ENCODE measurements around the gene PEX5L.

PEX5L gene

DNA sequence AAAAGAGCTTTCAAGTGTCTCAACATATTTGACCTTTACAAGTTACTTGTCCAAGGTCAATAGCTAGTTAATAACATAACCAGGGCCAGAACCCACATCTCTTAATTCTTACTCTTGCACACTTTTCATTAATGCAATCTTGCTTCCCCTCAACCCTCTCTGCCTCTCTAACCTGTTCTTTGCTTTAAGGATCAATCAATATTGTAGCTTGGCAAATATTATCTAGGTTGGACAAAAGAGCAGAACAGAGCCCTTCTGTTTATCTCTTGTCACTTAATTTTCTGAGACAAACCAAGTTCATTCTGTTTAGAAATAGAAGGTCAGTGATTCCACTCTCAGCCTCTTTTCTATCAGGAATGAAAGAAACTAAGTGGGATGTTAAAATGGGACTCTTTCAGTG is 203.4 kb downstream of the PEX5L start:
- TF ChIP-seq GATA2 (IDR thresholded peaks at IDR 0.05; ENCODE audit: low read depth, low read length) (no peak), GATA3 (IDR thresholded peaks at IDR 0.05; ENCODE audit: low read depth, low read length) (no peak)

- no peak for TF ChIP-seq GATA2 (IDR thresholded peaks at IDR 0.05; ENCODE audit: low read depth, low read length)
- TF ChIP-seq GATA3 (IDR thresholded peaks at IDR 0.05; ENCODE audit: low read depth, low read length) = no peak
Observed at GRCh38 chr3:179832333-179832854, 204.3 kb downstream of the PEX5L start.

- TF ChIP-seq GATA3 (IDR thresholded peaks at IDR 0.05; ENCODE audit: low read depth, low read length) (no peak), GATA2 (IDR thresholded peaks at IDR 0.05; ENCODE audit: low read depth, low read length) (no peak)
Observed at GRCh38 chr3:179829401-179829800, 207.3 kb downstream of the PEX5L start.

- TF ChIP-seq GATA3 (IDR thresholded peaks at IDR 0.05; ENCODE audit: low read depth, low read length) (no peak), GATA2 (IDR thresholded peaks at IDR 0.05; ENCODE audit: low read depth, low read length) (no peak)
Observed at GRCh38 chr3:179828738-179829137, 208.0 kb downstream of the PEX5L start.

GRCh38 chr3:179826247-179826637 is 210.5 kb downstream of the PEX5L start:
- TF ChIP-seq GATA2 (IDR thresholded peaks at IDR 0.05; ENCODE audit: low read depth, low read length) (no peak), GATA3 (IDR thresholded peaks at IDR 0.05; ENCODE audit: low read depth, low read length) (no peak)

GRCh38 chr3:179825527-179826246 is 211.1 kb downstream of the PEX5L start:
- TF ChIP-seq GATA3 (IDR thresholded peaks at IDR 0.05; ENCODE audit: low read depth, low read length) (no peak), GATA2 (IDR thresholded peaks at IDR 0.05; ENCODE audit: low read depth, low read length) (no peak)

GRCh38 chr3:179822296-179822695 is 214.4 kb downstream of the PEX5L start:
- no peak for TF ChIP-seq GATA2 (IDR thresholded peaks at IDR 0.05; ENCODE audit: low read depth, low read length)
- no peak for TF ChIP-seq GATA3 (IDR thresholded peaks at IDR 0.05; ENCODE audit: low read depth, low read length)

DNA sequence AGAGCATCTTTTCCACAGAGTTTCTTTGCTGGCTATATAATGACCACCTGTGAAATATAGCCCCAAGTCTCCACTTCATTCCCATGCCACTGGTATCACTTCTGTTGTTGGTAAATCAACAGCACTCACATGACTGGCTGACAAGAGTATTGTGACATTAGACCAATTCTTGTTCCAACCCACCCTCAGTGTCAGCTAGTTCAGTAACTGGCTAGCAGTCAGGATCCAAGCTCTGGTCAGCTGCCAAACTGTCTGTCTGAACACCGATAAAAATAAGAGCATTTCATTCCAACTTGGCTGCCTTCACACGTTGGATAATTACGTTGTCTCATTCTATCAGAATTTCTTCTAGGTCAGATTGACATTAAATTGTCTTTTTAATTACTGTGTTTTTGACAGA is 217.4 kb downstream of the PEX5L start:
- no peak for TF ChIP-seq GATA2 (IDR thresholded peaks at IDR 0.05; ENCODE audit: low read depth, low read length)
- TF ChIP-seq GATA3 (IDR thresholded peaks at IDR 0.05; ENCODE audit: low read depth, low read length) = no peak

DNA sequence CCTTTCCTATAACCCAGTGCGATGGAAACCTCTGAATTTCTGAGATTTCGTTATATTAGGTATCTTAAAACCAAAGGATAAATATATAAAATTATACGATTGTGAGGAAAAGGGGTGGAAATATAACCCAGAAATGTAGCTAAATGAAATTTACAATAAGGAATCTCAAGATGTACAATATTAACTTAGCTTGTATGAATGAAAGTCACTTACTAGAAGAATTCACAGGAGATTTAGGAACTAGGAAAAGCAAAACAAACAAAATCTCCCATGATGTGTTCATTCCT is 224.7 kb downstream of the PEX5L start:
- TF ChIP-seq GATA3 (IDR thresholded peaks at IDR 0.05; ENCODE audit: low read depth, low read length) (no peak), GATA2 (IDR thresholded peaks at IDR 0.05; ENCODE audit: low read depth, low read length) (no peak)

- TF ChIP-seq GATA2 (IDR thresholded peaks at IDR 0.05; ENCODE audit: low read depth, low read length) (no peak), GATA3 (IDR thresholded peaks at IDR 0.05; ENCODE audit: low read depth, low read length) (no peak)
Observed at GRCh38 chr3:179811321-179812095, 225.2 kb downstream of the PEX5L start.

- TF ChIP-seq GATA2 (IDR thresholded peaks at IDR 0.05; ENCODE audit: low read depth, low read length) (no peak), GATA3 (IDR thresholded peaks at IDR 0.05; ENCODE audit: low read depth, low read length) (no peak)
Observed at GRCh38 chr3:179809639-179810038, 227.1 kb downstream of the PEX5L start.

DNA sequence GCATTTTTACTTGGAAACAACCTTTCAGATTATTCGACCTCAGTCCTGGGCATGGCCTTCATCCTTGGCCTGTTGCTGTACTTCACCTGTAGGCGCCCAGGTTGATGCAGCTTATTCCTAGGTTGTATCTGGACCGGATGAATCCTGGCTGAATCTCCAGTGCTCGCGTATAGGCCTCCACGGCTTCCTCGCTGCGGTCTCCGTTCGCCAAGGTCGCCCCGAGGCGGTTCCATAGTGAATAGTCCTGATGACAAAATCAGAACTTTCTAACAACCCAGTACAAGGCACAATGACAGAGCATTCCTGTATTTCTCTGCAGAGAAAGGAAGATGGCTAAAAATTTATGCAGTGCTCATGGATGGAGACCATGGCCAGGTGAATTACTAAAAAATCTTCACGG is 229.1 kb downstream of the PEX5L start:
- TF ChIP-seq GATA3 (IDR thresholded peaks at IDR 0.05; ENCODE audit: low read depth, low read length) = no peak
- TF ChIP-seq GATA2 (IDR thresholded peaks at IDR 0.05; ENCODE audit: low read depth, low read length) = no peak

DNA sequence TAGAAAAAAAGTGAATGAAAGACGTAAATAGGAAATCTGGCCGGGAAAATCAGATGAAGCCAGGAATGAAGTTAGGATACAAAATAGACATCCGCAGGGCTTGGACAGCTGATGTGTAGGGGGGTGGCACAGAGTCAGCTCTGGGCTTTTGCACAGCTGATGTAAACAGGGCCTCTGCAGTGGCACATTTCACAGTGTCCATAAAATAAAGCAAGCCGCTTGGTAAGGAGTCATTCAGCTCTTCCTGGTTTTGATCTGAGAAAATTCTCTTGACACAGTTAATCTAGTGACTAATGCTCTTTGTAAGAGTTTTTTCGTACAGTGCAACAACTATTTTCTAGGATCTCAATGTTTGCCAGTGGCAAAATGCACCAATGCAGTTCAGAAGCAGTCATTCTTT is 230.6 kb downstream of the PEX5L start:
- TF ChIP-seq GATA3 (IDR thresholded peaks at IDR 0.05; ENCODE audit: low read depth, low read length) (no peak), GATA2 (IDR thresholded peaks at IDR 0.05; ENCODE audit: low read depth, low read length) (no peak)

DNA sequence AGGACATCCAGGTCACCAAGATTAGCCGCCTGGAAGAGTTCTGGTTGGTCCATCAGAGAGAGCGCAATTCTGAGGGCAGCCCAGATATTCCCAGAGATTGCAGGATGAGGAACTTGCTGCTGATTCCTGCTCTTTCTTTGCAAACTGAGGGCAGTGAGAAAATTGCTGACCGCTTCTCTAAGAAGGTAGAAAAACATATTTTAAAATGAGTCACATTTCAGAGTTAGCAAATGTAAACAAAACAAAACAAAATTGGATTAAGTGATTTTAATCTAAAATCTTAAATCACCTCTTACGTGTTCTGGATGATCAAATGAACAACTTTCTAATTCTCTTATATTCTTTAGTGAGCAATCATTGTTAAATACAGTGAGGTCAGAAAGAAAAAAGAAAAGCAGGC is 234.9 kb downstream of the PEX5L start:
- TF ChIP-seq GATA3 (IDR thresholded peaks at IDR 0.05; ENCODE audit: low read depth, low read length) (no peak), GATA2 (IDR thresholded peaks at IDR 0.05; ENCODE audit: low read depth, low read length) (no peak)

GRCh38 chr3:179801263-179801662 is 235.5 kb downstream of the PEX5L start:
- TF ChIP-seq GATA2 (IDR thresholded peaks at IDR 0.05; ENCODE audit: low read depth, low read length) (no peak), GATA3 (IDR thresholded peaks at IDR 0.05; ENCODE audit: low read depth, low read length) (no peak)

Data from SH-SY5Y (cell line).